Activated CD8-positive, alpha-beta memory T cell treated with anti-CD3 and anti-CD28 coated beads, Interleukin-2, amount 50 U/mL, for 48 hours (primary cell): Measurements from ENCODE around the gene SIRPG.
"Not testable (repeated sequence)": the region's sequence is repeated elsewhere in the genome, so short reads cannot be mapped to it uniquely, and the experiment has no call there.

ENCODE experiments used
- DNase-seq: peaks from one replicate; pipeline ENCODE4 v3.0.0-alpha.2; 2020

SIRPG gene

DNA sequence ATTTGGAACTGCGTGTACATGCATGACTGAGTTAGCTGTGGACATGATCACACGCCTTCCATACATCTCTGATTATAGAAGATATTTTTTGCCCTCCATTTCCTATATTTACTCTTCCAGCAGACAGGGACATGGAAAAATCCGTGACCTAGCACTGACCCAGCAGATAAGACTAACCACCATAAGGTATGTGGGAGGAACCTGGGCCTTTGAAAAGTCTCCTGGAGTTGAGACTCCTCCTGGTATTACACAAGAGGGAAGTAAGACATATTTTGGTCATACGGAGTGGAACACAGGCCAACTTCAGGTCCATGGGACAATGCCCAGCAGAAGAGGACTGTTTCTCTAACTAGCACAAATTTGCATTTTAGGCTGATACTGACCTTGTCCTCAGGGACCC lies 24.0 kb downstream of the SIRPG start:
- no peak for DNase-seq

- DNase-seq, result no peak
These were observed 25.4 kb downstream of the SIRPG start for GRCh38 chr20:1632178-1632577.

- no peak for DNase-seq
These were observed 26.0 kb downstream of the SIRPG start for GRCh38 chr20:1631309-1632151.

- DNase-seq, result no peak
These were observed 27.4 kb downstream of the SIRPG start for GRCh38 chr20:1630186-1630585.

GRCh38 chr20:1629321-1629720 lies 28.3 kb downstream of the SIRPG start:
- no peak for DNase-seq

DNA sequence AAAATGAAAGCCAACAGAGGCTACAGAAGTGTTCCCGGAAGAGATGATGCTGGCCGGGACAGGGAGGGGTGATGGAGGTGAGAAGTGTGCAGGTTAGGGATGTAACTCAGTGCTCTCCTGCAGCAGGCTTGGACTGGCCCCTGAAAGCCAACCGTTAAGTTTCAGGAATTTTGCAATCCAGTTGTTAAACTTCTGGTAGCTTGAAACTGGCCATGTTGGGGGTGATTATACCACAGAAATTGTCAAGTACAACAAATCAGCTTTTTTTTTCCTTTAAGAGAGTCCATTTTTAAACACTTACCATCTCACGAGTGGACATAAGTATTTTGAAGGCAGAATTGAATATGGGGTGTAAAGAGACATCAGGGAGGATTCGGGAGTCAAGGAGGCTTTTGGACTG lies 29.0 kb downstream of the SIRPG start:
- no peak for DNase-seq

DNA sequence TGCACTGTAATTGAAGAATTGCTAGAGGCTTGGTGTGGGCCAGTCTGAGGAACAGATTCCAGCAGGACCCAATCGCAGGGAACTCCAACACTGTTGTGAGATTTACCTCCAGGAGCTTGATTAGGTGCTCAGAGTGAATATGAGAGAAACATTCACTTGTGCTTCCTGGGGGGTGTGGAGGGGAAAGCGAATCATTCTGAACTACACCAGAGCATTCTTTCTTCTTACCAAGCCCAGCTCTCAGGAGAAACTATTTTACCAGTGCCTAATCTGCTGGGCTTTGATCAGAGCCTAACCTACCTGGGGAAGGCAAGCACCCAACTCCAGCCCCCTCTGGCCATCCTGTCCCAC lies 30.4 kb downstream of the SIRPG start:
- no peak for DNase-seq

GRCh38 chr20:1626528-1627199 lies 30.9 kb downstream of the SIRPG start:
- DNase-seq, result no peak

GRCh38 chr20:1625083-1625690 lies 32.4 kb downstream of the SIRPG start:
- DNase-seq, result no peak

DNA sequence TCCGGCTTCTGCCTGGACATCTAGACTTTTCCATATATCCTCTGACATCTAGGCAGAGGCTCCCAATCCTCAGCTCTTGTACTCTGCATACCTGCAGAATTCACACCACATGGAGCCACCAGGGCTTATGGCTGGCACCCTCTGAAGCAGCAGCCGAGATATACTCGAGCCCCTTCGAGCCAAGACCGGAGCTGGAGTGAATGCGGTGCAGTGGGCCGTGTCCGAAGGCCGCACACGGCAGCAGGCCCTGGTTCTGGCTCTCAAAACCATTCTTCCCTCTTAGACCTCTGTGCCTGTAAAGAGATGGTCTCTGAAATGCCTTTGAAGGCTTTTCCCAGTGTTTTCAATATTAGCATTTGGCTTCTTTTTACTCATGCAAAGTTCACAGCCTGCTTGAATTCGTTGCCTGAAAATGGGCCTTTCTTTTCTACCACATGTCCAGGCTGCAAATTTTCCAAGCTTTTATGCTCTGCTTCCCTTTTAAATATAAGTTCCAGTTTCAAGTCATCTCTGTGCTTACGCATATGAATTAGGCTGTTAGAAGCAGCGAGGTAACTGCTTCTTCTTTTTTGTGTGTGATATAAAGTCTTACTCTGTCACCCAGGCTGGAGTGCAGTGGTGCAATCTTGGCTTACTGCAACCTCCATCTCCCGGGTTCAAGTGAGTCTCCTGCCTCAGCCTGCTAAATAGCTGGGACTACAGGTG lies 33.9 kb downstream of the SIRPG start:
- no peak for DNase-seq

DNA sequence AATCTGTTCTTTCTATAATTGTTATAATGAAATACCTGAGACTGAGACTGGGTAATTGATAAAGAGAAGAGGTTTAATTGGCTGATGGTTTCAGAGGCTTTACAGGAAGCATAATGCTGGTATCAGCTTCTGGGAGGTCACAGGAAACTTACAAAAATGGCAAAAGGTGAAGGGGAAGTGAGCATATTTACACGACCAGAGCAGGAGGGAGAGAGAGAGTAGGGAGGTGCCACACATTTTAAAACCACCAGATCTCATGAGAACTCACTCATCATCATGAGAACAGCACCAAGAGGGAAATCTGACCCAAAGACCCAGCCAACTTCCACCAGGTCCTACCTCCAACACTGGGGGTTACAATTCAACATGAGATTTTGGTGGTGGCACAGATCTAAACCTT lies 35.1 kb downstream of the SIRPG start:
- DNase-seq, result no peak

GRCh38 chr20:1621316-1621715 lies 36.3 kb downstream of the SIRPG start:
- no peak for DNase-seq

DNA sequence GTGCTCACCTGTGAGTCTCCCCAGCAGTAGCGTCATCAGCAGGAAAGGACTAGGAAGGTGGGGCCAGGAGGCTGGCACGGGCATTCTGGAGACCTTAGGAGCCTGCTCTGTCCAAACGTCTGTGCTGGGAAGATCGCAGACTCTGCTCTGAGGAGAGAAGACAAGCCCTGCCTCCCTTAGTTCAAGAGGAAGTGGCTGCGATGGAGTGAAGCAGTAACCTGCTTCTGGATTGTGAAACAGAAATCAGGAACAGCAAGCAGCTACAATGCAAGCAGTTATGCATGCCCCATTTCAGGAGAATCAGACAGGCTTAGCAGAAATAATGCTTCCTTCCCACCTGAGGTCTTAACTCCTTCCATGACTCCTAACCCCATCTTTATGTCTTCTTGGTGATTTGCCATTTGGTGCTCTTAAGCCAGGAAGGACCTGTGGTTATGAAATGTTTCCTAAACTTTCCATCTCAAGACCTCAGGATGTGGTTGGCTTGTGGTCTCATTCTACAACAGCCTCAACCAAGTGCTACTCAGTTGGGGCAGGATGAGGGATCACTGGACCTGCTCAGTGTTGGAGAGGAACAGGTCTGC lies 37.6 kb downstream of the SIRPG start, which contains the start of gene SIRPB1:
TSS of gene SIRPB1 (minus strand) at position 149 of the 584 bp plus-strand sequence. CDS start at position 84, 65 bp downstream.
- no peak for DNase-seq

DNA sequence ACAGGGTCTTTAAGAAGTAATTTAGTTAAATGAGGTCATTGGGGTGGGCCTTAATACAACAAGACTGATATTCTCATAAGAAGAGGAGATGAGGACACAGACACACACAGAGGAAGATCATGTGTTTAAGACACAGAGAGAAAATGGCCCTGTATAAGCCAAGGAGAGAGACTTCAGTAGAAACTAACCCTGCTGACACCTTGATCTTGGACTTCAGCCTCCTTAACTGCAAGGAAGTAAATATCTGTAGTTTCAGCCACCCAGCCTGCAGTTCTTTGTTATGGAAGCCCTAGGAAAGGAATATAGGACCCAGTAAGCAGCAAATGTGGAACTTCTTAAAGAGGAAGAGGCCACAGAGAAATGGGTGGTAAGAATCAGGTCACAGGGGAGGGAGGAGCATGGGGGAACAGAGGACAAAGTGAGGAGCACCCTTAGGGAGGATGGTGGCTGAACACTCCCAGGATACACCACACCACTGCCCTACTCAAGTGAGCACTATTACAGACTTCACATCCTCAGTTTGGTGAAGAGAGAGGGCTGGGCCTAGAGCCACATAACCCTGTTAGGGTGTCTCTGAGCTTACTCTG lies 38.5 kb downstream of the SIRPG start:
- no peak for DNase-seq

GRCh38 chr20:1618479-1618878 lies 39.1 kb downstream of the SIRPG start:
- DNase-seq, result no peak

DNA sequence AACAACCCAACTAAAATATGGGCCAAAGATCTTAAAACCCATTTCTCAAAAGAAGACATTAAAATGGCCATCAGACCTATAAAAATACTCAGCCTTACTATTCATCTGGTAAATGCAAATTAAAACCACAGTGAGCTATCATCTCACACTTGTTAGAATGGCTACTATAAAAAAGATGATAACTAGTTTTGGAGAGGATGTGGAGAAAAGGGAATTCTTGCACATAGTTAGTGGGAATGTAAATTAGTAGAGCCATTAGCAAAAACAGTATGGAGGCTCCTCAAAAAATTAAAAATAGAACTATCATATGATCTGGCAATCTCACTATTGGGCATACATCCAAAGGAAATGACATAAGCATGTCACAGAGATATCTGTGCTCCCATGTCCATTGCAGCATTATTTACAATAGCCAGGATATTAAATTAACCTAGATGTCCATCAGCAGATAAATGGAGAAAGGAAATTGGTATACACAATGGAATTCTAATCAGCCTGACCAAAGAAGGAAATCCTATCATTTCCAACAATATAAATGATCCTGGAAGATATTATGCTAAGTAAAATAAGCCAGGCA lies 40.6 kb downstream of the SIRPG start:
- DNase-seq, result no peak

GRCh38 chr20:1610404-1610803 lies 47.2 kb downstream of the SIRPG start:
- DNase-seq, result not testable (repeated sequence)

GRCh38 chr20:1608678-1609347 lies 48.8 kb downstream of the SIRPG start:
- DNase-seq, result not testable (repeated sequence)

- no peak for DNase-seq
These were observed 56.8 kb downstream of the SIRPG start for GRCh38 chr20:1600736-1601135.

DNA sequence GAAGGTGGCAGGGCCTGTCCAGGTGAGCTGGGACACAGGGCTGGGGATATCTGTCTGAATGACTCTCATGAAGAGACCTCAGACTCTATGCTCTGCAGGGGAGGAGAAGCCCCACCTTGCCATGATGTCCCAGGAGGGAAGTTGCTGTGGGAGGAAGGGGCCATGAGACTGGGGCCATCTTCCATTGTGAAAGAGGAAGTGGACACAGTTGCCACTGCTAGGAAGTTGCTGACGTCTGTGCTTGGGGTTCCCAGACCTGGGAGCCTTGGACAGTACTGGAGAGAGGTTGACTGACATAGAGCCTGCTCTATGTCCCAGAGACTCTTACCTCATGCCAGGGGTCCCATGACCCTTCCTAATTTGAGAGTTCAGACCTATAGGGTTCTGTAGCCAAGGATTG lies 62.2 kb downstream of the SIRPG start:
- no peak for DNase-seq
